NT2/D1 (cell line): ENCODE results near the gene CLDN20.
"Not testable (repeated sequence)": the region's sequence is repeated elsewhere in the genome, so short reads cannot be mapped to it uniquely, and the experiment has no call there.

Experiments used
- DNase-seq: peaks from one replicate; pipeline ENCODE4 v3.0.0-alpha.2; 2011; ENCODE audit warnings: low read depth, low spot score
- H3K27me3 ChIP-seq: 2 replicates; pipeline ENCODE4 v1.6.0; 2011; ENCODE audit warnings: mild to moderate bottlenecking; ENCODE audit not compliant: insufficient read length, insufficient read depth
- H3K36me3 ChIP-seq: 2 replicates; pipeline ENCODE4 v1.6.1; 2011; ENCODE audit warnings: mild to moderate bottlenecking, low read length, mixed read lengths; ENCODE audit not compliant: insufficient read depth, insufficient read length
- H3K4me1 ChIP-seq: 2 replicates; pipeline ENCODE4 v1.5.1; 2011; ENCODE audit not compliant: insufficient read depth, insufficient read length
- H3K4me3 ChIP-seq: 2 replicates; pipeline ENCODE4 v1.5.1; 2011; ENCODE audit warnings: low read depth; ENCODE audit not compliant: insufficient read length
- H3K9ac ChIP-seq: 2 replicates; pipeline ENCODE4 v1.6.0; 2011; ENCODE audit warnings: low read depth; ENCODE audit not compliant: insufficient read length
- H3K9me3 ChIP-seq: 2 replicates; pipeline ENCODE4 v1.5.1; 2011; ENCODE audit warnings: mild to moderate bottlenecking, low read length; ENCODE audit not compliant: insufficient read depth
- SUZ12 ChIP-seq: IDR thresholded peaks from 2 replicates; pipeline ENCODE4 v1.6.1; 2011; ENCODE audit not compliant: insufficient read length, insufficient read depth; ENCODE audit errors: extremely low read depth
- YY1 ChIP-seq: IDR thresholded peaks from 2 replicates; pipeline ENCODE4 v1.6.1; 2011; ENCODE audit not compliant: insufficient read length, insufficient read depth
- ZNF274 ChIP-seq: IDR thresholded peaks from 2 replicates; pipeline ENCODE4 v1.6.1; 2011; ENCODE audit warnings: mild to moderate bottlenecking, low read depth, low read length

CLDN20 gene

DNA sequence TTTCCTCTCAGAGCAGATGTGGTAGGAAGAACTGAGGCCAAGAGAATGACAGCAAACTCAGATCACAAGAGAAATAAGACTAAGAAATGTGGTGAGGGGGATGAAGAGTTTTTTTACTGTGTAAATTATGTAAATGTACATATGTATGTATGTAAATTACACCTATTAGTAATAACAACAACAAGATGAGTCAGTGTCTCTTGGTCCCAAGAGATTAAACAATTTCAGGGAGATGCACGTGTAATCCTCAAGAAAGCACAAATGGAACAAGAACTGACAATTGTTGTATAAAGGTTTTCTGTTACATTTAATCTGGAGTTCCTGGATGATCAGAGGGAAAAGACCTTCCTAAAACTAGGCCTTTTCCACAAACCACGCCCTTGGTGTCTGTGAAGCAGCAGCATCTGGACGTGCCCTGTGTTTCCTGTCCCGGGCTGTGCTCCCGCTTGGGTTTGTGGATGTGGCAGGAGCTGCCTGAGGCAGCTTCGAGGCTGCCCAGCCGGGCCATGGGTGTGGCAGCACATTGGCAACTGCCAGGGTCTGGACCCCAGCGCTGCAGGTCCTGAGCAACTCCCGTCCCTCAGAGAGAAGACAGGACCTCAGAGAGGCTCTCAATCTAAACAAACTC is 994 bp downstream of the CLDN20 start:
- no peak for DNase-seq
- TF ChIP-seq SUZ12 (no peak), YY1 (no peak)

DNA sequence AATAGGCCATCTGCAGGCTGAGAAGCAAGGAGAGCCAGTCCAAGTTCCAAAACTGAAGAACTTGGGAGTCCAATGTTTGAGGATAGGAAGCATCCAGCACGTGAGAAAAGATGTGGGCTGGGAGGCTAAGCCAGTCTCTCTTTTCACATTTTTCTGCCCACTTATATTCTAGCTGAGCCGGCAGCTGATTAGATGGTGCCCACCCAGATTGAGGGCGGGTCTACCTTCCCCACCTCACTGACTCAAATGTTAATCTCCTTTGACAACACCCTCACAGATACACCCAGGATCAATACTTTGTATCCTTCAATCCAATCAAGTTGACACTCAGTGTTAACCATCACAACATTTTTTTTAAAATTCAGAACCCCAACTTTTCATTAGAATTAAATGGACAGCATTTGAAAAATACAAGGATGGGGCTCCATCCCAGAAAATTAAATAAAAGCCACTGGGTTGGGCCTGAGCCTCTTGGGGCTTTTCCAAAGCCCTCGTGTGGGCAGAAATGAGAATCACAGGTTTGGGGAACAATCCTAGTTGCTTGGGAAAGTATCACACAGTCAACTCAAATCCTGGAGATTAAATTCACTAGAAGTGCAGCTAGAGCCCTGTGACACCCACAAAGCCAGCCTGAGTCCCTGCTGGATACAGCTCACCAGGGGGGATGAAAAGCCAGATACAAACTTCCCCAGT is 2.2 kb downstream of the CLDN20 start:
- Histone ChIP-seq H3K9me3 (no peaks in the 10 kb centered on the region), H3K9ac (no peak overlapping the region), H3K4me3 (no peak overlapping the region), H3K27me3 (no peaks in the 10 kb centered on the region), H3K4me1 (no peaks in the 10 kb centered on the region), H3K36me3 (peaks cover 15% of the 10 kb centered on the region)
- DNase-seq: no peak
- TF ChIP-seq ZNF274 (no peak), SUZ12 (no peak), YY1 (no peak)

More for the DNA sequence above, 994 bp downstream of the CLDN20 start:
- H3K27me3 ChIP-seq: no peaks in the 10 kb centered on the region
- no peak overlapping the region for H3K9ac ChIP-seq
- H3K36me3 ChIP-seq: peaks cover 23% of the 10 kb centered on the region
- H3K9me3 ChIP-seq: no peaks in the 10 kb centered on the region
- H3K4me1 ChIP-seq: no peaks in the 10 kb centered on the region
- H3K4me3 ChIP-seq: no peak overlapping the region

DNA sequence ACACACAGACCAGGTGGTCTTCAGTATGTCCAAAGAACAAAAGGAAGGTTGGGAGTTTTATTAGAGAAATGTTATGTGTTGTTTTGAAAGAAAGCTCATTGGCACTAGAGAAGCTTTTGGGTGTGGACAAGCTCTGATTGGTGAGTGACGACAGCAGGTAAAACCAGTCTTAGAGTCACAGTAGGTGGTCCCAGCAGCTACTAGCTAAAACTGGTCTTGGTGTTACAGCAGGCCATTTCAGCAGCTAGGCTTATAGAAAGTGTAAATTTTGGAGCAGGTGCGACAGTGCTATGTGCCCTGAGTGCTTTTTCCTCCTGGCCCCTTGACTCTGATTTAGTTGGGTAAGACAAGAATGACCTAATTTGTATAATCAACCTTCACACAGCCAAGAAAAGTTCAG is 3.6 kb downstream of the CLDN20 start:
- Histone ChIP-seq H3K36me3 (peaks cover 11% of the 10 kb centered on the region), H3K9ac (no peak overlapping the region), H3K9me3 (no peaks in the 10 kb centered on the region), H3K4me3 (no peak overlapping the region), H3K4me1 (no peaks in the 10 kb centered on the region), H3K27me3 (no peaks in the 10 kb centered on the region)
- DNase-seq: no peak
- no peak for TF ChIP-seq SUZ12
- TF ChIP-seq YY1: no peak
- TF ChIP-seq ZNF274: no peak

- H3K9me3 ChIP-seq, H3K4me3 ChIP-seq, H3K27me3 ChIP-seq, H3K9ac ChIP-seq, DNase-seq, H3K4me1 ChIP-seq: not testable (repeated sequence)
- H3K36me3 ChIP-seq: peaks cover 11% of the 10 kb centered on the region
Observed at GRCh38 chr6:155268088-155268867, 4.5 kb downstream of the CLDN20 start.

DNA sequence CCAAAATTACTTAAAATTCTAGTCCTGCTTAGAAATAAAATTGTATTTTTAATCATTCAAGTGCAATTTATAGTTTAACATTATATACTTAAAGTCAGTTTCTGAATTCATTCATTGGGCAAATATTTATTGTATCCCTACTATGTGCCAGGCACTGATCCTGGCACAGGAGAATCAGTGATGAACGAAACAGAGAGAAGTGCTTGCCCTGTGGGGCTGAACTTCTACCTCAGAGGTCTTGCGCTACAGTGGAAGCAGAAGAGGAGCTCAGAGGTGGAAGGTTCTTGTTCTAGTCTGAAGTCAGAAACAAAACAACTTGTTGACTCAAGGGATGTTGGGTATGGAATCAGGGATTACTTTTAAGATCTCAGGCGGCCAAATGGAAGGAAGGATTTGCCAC is 6.0 kb downstream of the CLDN20 start:
- Histone ChIP-seq H3K4me3 (no peak overlapping the region), H3K9me3 (no peaks in the 10 kb centered on the region), H3K9ac (no peak overlapping the region), H3K4me1 (no peaks in the 10 kb centered on the region), H3K27me3 (no peaks in the 10 kb centered on the region), H3K36me3 (peaks cover 13% of the 10 kb centered on the region)
- TF ChIP-seq ZNF274: no peak
- TF ChIP-seq YY1: no peak
- TF ChIP-seq SUZ12: no peak
- no peak for DNase-seq

- H3K4me3 ChIP-seq: no peak overlapping the region
Observed at GRCh38 chr6:155270561-155271091, 6.8 kb downstream of the CLDN20 start.

GRCh38 chr6:155271145-155271544 is 7.3 kb downstream of the CLDN20 start:
- no peaks in the 10 kb centered on the region for H3K27me3 ChIP-seq
- TF ChIP-seq ZNF274 (no peak), YY1 (no peak), SUZ12 (no peak)
- DNase-seq: no peak
- no peak overlapping the region for H3K9ac ChIP-seq
- no peaks in the 10 kb centered on the region for H3K4me1 ChIP-seq
- H3K9me3 ChIP-seq: no peaks in the 10 kb centered on the region
- peaks cover 20% of the 10 kb centered on the region for H3K36me3 ChIP-seq
- H3K4me3 ChIP-seq: no peak overlapping the region

More at GRCh38 chr6:155270561-155271091, 6.8 kb downstream of the CLDN20 start:
- TF ChIP-seq YY1: no peak
- TF ChIP-seq ZNF274: no peak
- TF ChIP-seq SUZ12: no peak
- Histone ChIP-seq H3K9me3 (no peaks in the 10 kb centered on the region), H3K9ac (no peak overlapping the region), H3K36me3 (peaks cover 17% of the 10 kb centered on the region), H3K27me3 (no peaks in the 10 kb centered on the region), H3K4me1 (no peaks in the 10 kb centered on the region)
- no peak for DNase-seq
